Right lobe of liver (tissue), 6 donors: ENCODE measurements around the gene AQP12A. TPM values are rescaled to one million over a fixed set of nuclear protein-coding genes. Genes with fewer than 3 reads are reported as not detected.
"Not testable (repeated sequence)": the region's sequence is repeated elsewhere in the genome, so short reads cannot be mapped to it uniquely, and the experiment has no call there.

Source experiments
- ATAC-seq, 4 donors: fragments of 200-7000 bp; cut with Tn5 transposase; one replicate each; pipeline ENCODE4 v1.9.1; 2020; ENCODE audit warnings: mild to moderate bottlenecking in 4 of 4, moderate library complexity in 4 of 4
- DNase-seq, 3 donors: peaks; one replicate each; pipeline ENCODE4 v3.0.0-alpha.2; 2020
- H3K27ac ChIP-seq, 3 donors: fragments of 200-600 bp; one replicate each; pipeline ENCODE4 v1.8.0; 2022
- H3K27me3 ChIP-seq, 2 donors: fragments of 200-600 bp; one replicate each; pipeline ENCODE4 v1.8.0; 2022
- H3K36me3 ChIP-seq, 4 donors: fragments of 200-600 bp; sonication (generic) in 1 of 4; one replicate each; pipeline versions ENCODE4 v1.5.1 to v1.8.0; 2017 to 2022; ENCODE audit warnings: control low read depth in 1 of 4
- H3K4me1 ChIP-seq, 4 donors: fragments of 200-600 bp; sonication (generic) in 1 of 4; one replicate each; pipeline versions ENCODE4 v1.5.1 to v1.8.0; 2017 to 2022; ENCODE audit warnings: control low read depth in 1 of 4
- H3K4me3 ChIP-seq, 3 donors: fragments of 200-600 bp; one replicate each; pipeline ENCODE4 v1.8.0; 2022
- H3K9me3 ChIP-seq, 4 donors: fragments of 200-600 bp; sonication (generic) in 1 of 4; one replicate each; pipeline versions ENCODE4 v1.5.1 to v1.8.0; 2017 to 2022; ENCODE audit warnings: control low read depth in 1 of 4
- POLR2A ChIP-seq: fragments of 450-650 bp; IDR thresholded peaks from one replicate; pipeline ENCODE4 v1.6.1; 2017; ENCODE audit warnings: antibody characterized with exemption, mild to moderate bottlenecking
- WGBS: methylation state at CpG from one replicate; pipeline ENCODE4 v1.1.6; 2018; ENCODE audit warnings: low coverage, low lambda C conversion rate; ENCODE audit not compliant: insufficient coverage; ENCODE audit errors: missing lambda C conversion rate; 5-methylcytosine and 5-hydroxymethylcytosine counted together
- intact Hi-C, 2 donors: fragments of 100-400 bp; cut with DNase I; formaldehyde crosslinking; loops; one replicate each; pipeline versions ENCODE4 v1.11.2 to v1.14.1; 2022
- total RNA-seq, 6 experiments: library from RNA; depleted of rRNA in 2 of 6; stranded (reverse); fragments of >200 nt in 2 of 6; fragmentation: NEBNext Ultra II Directional in 3 of 6; extraction: Animal tissue kit (Norgen Biotek cat#: 25700) in 3 of 6; gene quantifications; one replicate each; pipeline versions ENCODE4 v1.1.0 to v1.2.4, GENCODE V29; 2016 to 2023
- TF ChIP-seq, protein P1 (sequence below), 4 donors: fragments of 200-600 bp in 3 of 4; fragments of 450-650 bp in 1 of 4; IDR thresholded peaks; one replicate each; pipeline versions ENCODE4 v1.5.1 to v1.8.0; 2016 to 2022; ENCODE audit warnings: antibody characterized with exemption in 4 of 4, mild to moderate bottlenecking in 2 of 4
- donor health status: DM: no; HTN: yes; CAD: no.
- donor health status: DM: no; HTN: no; CAD: no.
- donor health status: DM: no; HTN: no; CAD: no.
- donor health status: DM: no; HTN: yes; CAD: no.
- donor health status: DM: no; HTN: yes; CAD: no.

AQP12A gene
- total RNA-seq, 6 experiments from 2014 or later, result not detected

DNA sequence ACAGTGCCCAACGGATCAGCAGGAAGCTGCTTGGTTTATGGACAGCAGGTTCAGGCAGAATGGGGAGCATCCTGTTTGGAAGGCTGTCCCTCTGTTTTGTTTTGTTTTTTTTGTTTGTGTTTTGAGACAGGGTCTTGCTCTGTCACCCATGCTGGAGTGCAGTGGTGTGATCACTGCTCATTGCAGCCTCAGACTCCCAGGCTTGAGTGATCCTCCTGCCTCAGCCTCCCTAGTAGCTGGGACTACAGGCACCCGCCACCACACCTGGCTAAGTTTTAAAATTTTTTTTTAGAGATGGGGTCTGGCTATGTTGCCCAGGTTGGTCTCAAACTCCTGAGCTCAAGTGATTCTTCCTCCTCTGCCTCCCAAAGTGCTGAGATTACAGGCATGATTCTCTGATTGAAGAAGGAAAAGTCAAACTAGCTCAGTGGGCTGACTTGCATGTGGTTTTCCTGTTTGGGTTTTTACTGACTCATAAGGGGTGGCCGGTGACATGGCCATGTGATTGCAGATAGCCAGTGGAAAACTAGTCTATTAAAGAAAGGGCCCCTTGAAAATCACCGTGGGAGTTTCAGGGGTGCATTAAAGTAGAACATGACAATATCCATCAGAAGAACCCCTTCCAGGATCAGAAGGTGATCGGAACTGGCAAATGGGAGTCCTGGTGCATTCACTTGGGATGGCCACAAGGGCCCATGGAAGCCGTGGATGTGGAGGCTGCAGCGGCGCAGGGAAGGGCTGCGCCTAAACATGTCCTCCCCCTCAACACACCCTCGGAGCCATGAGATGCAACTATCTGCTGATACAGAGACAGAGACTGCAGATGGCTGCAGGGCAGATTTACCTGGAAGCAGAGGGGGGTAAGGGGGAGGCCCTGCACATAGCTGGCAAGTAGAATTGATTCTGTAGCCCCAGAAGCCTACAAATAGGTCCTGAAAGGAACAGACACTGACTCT lies 35.5 kb upstream of the AQP12A start:
- Histone ChIP-seq H3K4me3 (no peak overlapping the region), H3K27ac (no peak overlapping the region), H3K27me3 (no peaks in the 10 kb centered on the region), H3K36me3 (no peaks in the 10 kb centered on the region), H3K9me3 (no peaks in the 10 kb centered on the region), H3K4me1 (no peaks in the 10 kb centered on the region)
- 52% methylated on average over 10 of the region's 10 CpGs for WGBS
- DNase-seq (no peak), ATAC-seq (no peak)
- no peak for TF ChIP-seq POLR2A
- TF ChIP-seq, protein P1, sequence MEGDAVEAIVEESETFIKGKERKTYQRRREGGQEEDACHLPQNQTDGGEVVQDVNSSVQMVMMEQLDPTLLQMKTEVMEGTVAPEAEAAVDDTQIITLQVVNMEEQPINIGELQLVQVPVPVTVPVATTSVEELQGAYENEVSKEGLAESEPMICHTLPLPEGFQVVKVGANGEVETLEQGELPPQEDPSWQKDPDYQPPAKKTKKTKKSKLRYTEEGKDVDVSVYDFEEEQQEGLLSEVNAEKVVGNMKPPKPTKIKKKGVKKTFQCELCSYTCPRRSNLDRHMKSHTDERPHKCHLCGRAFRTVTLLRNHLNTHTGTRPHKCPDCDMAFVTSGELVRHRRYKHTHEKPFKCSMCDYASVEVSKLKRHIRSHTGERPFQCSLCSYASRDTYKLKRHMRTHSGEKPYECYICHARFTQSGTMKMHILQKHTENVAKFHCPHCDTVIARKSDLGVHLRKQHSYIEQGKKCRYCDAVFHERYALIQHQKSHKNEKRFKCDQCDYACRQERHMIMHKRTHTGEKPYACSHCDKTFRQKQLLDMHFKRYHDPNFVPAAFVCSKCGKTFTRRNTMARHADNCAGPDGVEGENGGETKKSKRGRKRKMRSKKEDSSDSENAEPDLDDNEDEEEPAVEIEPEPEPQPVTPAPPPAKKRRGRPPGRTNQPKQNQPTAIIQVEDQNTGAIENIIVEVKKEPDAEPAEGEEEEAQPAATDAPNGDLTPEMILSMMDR (IDR thresholded peaks at IDR 0.05), result no peak
- intact Hi-C loops, result no loop called here

GRCh38 chr2:240659883-240660282 lies 31.8 kb upstream of the AQP12A start:
- H3K36me3 ChIP-seq, ATAC-seq, intact Hi-C loops, H3K27me3 ChIP-seq, H3K9me3 ChIP-seq, H3K4me1 ChIP-seq, DNase-seq, H3K4me3 ChIP-seq, H3K27ac ChIP-seq: not testable (repeated sequence)
- WGBS, result 69% methylated on average over 6 of the region's 7 CpGs

DNA sequence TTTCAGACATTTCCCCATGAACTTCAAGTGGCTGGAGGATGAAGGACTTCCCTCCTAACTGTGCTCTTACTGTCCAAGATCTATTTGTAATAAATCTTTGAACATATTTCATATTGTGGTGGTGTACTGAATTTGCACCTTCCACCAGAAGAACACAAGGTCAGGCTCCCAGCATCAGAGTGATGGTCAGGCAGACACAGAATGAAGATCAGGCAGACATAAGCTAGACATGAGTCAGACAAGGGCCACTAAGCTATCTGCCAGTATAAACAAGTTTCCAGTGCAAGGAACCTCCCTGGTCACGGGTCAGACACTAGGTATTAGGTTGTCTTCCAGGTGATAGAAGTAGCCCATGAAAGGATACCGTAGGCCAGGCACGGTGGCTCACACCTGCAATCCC lies 29.0 kb upstream of the AQP12A start:
- ATAC-seq, result no peak
- no peak for DNase-seq
- intact Hi-C loops, result no loop called here
- H3K27me3 ChIP-seq, result no peaks in the 10 kb centered on the region
- no peak overlapping the region for H3K27ac ChIP-seq
- H3K9me3 ChIP-seq, result peaks cover 0 to 4% (median 0%) of the 10 kb centered on the region in 4 donors
- H3K36me3 ChIP-seq, result no peaks in the 10 kb centered on the region
- no CpG with 5 or more reads among the region's 3 CpGs for WGBS
- H3K4me1 ChIP-seq, result no peaks in the 10 kb centered on the region
- TF ChIP-seq, protein P1 (IDR thresholded peaks at IDR 0.05), result no peak
- no peak for TF ChIP-seq POLR2A
- no peak overlapping the region for H3K4me3 ChIP-seq

GRCh38 chr2:240663546-240664190 lies 28.0 kb upstream of the AQP12A start:
- DNase-seq (no peak), ATAC-seq (no peak)
- intact Hi-C loops, result no loop called here
- Histone ChIP-seq H3K9me3 (peaks cover 0 to 4% (median 0%) of the 10 kb centered on the region in 4 donors), H3K4me3 (no peak overlapping the region), H3K36me3 (no peaks in the 10 kb centered on the region), H3K27ac (no peak overlapping the region), H3K27me3 (no peaks in the 10 kb centered on the region), H3K4me1 (no peaks in the 10 kb centered on the region)
- TF ChIP-seq, protein P1 (IDR thresholded peaks at IDR 0.05), result no peak
- TF ChIP-seq POLR2A, result no peak
- WGBS, result 32% methylated on average over 6 of the region's 6 CpGs

DNA sequence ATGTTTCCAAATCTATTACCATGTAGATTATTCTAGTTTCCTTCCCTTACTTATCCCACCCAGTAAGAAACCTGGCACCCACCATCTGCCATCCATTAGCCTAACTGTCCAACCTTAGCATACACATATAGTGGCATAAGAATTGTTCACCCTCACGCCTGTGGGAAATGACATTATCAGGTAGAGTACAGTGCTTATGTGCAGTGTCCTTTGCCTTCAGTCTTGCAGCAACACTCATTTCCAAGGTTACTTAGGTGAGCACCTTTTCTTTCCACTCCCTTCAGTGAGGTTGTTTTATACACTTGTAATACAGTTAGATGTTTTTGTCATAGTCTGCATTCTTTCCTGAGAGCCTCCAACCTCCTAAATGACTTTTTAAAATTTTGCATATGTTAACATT lies 27.0 kb upstream of the AQP12A start:
- Histone ChIP-seq H3K4me3 (no peak overlapping the region), H3K4me1 (no peaks in the 10 kb centered on the region), H3K9me3 (peaks cover 0 to 4% (median 0%) of the 10 kb centered on the region in 4 donors), H3K27me3 (no peaks in the 10 kb centered on the region), H3K36me3 (no peaks in the 10 kb centered on the region), H3K27ac (no peak overlapping the region)
- ATAC-seq (no peak), DNase-seq (no peak)
- WGBS, result 46% methylated on average over 1 of the region's 1 CpG
- intact Hi-C loops, result no loop called here
- no peak for TF ChIP-seq POLR2A
- TF ChIP-seq, protein P1 (IDR thresholded peaks at IDR 0.05), result no peak
